Erythroblast (primary cell): ENCODE measurements around the gene UBE3C.

Experiments
- GATA1 ChIP-seq: IDR thresholded peaks from 2 replicates; pipeline ENCODE4 v1.6.1; 2011; ENCODE audit warnings: low read depth, mild to moderate bottlenecking, control low read depth, low read length, moderate library complexity
- POLR2A ChIP-seq: IDR thresholded peaks from 2 replicates; pipeline ENCODE4 v1.6.1; 2011; ENCODE audit warnings: mild to moderate bottlenecking, low read length

GRCh38 chr7:157153260-157153659, 14.5 kb downstream of the UBE3C start:
- TF ChIP-seq POLR2A (no peak), GATA1 (no peak)
